Measurements from ENCODE around the gene CADM1. TPM values are rescaled to one million over a fixed set of nuclear protein-coding genes. Genes with fewer than 3 reads are reported as not detected.
A peak's percentile ranks its signal among the peaks of the same experiment; 100 is the strongest.

Gene CADM1
- polyA plus RNA-seq, 3 donors, result 122 to 132 (median 131) TPM

- DNase-seq, result no peak
Measured at GRCh38 chr11:115454525-115454924, 49.7 kb downstream of the CADM1 start.

- DNase-seq, result no peak
Measured at GRCh38 chr11:115453693-115454490, 50.3 kb downstream of the CADM1 start.

- peak; percentile 68 for DNase-seq
Measured at GRCh38 chr11:115452241-115452640, 52.0 kb downstream of the CADM1 start.

GRCh38 chr11:115450519-115450918 is 53.7 kb downstream of the CADM1 start:
- DNase-seq, result no peak

- no peak for DNase-seq
Measured at GRCh38 chr11:115447273-115447864, 56.8 kb downstream of the CADM1 start.

- DNase-seq, result no peak
Measured at GRCh38 chr11:115446214-115446613, 58.0 kb downstream of the CADM1 start.

GRCh38 chr11:115444542-115444941 is 59.7 kb downstream of the CADM1 start:
- DNase-seq, result no peak

- no peak for DNase-seq
Measured at GRCh38 chr11:115439969-115440540, 64.2 kb downstream of the CADM1 start.

GRCh38 chr11:115439385-115439784 is 64.8 kb downstream of the CADM1 start:
- no peak for DNase-seq

GRCh38 chr11:115437902-115438575 is 66.2 kb downstream of the CADM1 start:
- DNase-seq, result no peak

- no peak for DNase-seq
Measured at GRCh38 chr11:115430345-115430744, 73.9 kb downstream of the CADM1 start.

GRCh38 chr11:115428306-115428705 is 75.9 kb downstream of the CADM1 start:
- no peak for DNase-seq

GRCh38 chr11:115425816-115426215 is 78.4 kb downstream of the CADM1 start:
- DNase-seq, result no peak

GRCh38 chr11:115425250-115425649 is 79.0 kb downstream of the CADM1 start:
- DNase-seq, result no peak

- no peak for DNase-seq
Measured at GRCh38 chr11:115423728-115424459, 80.3 kb downstream of the CADM1 start.

- no peak for DNase-seq
Measured at GRCh38 chr11:115421992-115422689, 82.1 kb downstream of the CADM1 start.

- no peak for DNase-seq
Measured at GRCh38 chr11:115421352-115421991, 82.7 kb downstream of the CADM1 start.

GRCh38 chr11:115420505-115420904 is 83.7 kb downstream of the CADM1 start:
- no peak for DNase-seq

GRCh38 chr11:115418626-115419025 is 85.6 kb downstream of the CADM1 start:
- DNase-seq, result no peak

- DNase-seq, result no peak
Measured at GRCh38 chr11:115418081-115418480, 86.1 kb downstream of the CADM1 start.

GRCh38 chr11:115411120-115411519 is 93.1 kb downstream of the CADM1 start:
- DNase-seq, result no peak
